MM.1S (cell line): ENCODE results near the gene DACT2.

Source experiments
- EZH2 ChIP-seq: fragments of 300-600 bp; sonication (generic); optimal IDR thresholded peaks from 2 replicates; pipeline ENCODE3; 2017; ENCODE audit warnings: low read depth, mild to moderate bottlenecking, antibody characterized with exemption, low read length, mixed read lengths
- EZH2phosphoT487 ChIP-seq: fragments of 300-600 bp; sonication (generic); IDR thresholded peaks from 2 replicates; pipeline ENCODE4 v1.6.1; 2018; ENCODE audit warnings: antibody characterized with exemption, low read length
- TF ChIP-seq, protein P1 (sequence below): fragments of 300-600 bp; sonication (generic); IDR thresholded peaks from 2 replicates; pipeline ENCODE4 v1.5.1; 2016; ENCODE audit warnings: antibody characterized with exemption, low read length, mixed read lengths

DNA sequence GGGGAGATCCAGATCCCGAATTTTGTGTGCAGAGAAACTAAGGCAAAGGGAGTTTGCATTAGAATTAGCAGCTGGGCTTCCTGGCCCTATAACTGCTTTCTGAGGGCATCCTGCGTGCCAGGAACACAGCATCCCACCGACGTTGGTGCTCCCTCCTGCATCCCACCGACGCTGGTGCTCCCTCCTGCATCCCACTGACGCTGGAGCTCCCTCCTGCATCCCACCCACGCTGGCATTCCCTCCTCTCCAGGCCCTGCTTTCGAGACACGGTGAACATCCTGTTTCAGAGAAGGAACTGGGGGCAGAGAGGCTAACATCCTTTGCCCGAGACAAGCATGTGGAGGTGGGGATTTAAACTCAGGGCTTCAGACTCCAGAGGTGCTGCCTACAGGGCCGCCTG is 44.4 kb downstream of the DACT2 start:
- TF ChIP-seq EZH2phosphoT487 (no peak), EZH2 (no peak)
- TF ChIP-seq, protein P1, sequence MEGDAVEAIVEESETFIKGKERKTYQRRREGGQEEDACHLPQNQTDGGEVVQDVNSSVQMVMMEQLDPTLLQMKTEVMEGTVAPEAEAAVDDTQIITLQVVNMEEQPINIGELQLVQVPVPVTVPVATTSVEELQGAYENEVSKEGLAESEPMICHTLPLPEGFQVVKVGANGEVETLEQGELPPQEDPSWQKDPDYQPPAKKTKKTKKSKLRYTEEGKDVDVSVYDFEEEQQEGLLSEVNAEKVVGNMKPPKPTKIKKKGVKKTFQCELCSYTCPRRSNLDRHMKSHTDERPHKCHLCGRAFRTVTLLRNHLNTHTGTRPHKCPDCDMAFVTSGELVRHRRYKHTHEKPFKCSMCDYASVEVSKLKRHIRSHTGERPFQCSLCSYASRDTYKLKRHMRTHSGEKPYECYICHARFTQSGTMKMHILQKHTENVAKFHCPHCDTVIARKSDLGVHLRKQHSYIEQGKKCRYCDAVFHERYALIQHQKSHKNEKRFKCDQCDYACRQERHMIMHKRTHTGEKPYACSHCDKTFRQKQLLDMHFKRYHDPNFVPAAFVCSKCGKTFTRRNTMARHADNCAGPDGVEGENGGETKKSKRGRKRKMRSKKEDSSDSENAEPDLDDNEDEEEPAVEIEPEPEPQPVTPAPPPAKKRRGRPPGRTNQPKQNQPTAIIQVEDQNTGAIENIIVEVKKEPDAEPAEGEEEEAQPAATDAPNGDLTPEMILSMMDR = no peak
